Pulmonary artery endothelial cell (primary cell): Measurements from ENCODE around the gene NXNL2. TPM values are rescaled to one million over a fixed set of nuclear protein-coding genes. Genes with fewer than 3 reads are reported as not detected.

Experiments used
- DNase-seq: peaks from one replicate; pipeline ENCODE4 v3.0.0-alpha.2; 2011; ENCODE audit warnings: low read depth, low spot score
- total RNA-seq: library from RNA; depleted of rRNA; stranded (reverse); fragments of >200 nt; gene quantifications from 2 replicates; pipeline ENCODE4 v1.2.3, GENCODE V29; 2014

Gene NXNL2
- total RNA-seq, 1 donor from 2014 or later = not detected

DNA sequence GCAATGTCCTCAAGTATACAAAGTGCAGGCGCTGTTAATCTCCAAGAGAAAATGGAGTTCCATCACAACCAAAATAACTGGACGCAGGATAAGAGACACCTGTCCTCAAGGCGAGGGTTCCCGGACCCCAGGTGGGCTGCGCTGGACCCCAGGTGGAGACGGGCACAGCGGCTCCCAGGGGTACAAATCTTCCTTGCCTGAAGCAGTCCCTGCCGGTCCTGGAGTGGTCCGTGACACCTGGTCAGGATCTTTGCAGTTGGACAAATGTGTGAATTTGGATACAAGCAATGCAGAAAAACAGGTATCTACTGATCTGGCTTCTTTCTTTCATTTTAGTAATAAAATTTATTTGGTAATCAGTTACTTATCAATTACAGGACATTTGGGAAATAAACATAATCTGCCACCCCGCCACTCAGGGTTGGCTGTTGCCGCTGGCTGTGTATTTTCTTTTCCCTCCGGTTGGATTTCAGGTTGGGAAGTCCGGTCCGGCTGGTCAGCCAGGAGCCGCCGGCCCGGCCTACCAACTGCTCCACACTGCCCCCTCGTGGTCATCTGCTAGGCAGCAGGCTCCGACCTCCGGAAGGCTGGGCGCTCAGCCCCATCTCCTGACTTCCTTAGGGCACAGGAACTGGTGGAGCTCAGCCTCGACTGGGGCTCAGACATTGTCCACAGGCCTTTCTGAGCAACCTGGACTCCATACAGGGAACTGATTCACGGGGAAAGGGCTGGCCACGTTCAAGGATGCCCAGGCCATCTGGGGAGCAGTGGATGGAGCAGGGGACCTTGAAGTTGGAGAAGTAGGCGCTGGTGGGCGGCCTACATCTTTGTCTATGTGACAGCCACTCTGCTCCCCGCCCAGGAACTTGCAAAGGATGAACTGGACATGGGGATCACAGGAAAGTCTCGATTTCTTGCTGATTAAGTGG, 43.4 kb downstream of the NXNL2 start:
- no peak for DNase-seq

DNA sequence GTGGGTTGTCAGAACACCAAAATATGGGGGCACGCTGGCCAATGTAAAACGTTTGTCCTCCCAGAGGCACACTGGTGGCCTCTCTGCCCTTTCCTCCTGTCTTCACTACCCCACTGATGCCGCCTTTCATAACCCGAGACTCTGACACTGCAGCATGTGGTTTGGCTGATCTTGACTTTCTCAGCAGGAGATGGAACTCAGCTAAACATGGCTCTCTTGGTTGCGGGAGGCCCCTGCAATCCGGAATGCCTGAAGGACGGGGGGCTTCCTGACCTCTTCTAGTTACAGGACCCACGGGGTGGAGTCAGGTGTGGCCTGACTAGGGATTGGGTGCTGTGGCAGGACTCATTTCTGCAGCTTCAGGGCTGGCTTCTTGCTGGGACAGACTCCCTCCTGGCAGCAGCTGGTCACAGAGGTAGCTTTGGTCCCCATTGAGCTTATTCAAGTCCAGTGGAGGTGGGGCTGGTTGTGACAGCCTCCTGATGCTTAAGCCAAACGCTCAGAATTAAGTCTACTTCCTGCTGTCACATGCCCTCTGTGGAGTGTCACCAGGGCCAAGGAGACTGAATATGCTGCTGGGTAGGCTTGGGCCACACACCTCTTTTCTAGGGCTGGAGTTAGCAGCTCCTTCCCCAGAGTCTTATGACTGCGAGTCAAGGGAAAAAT, 44.2 kb downstream of the NXNL2 start:
- DNase-seq = no peak

DNA sequence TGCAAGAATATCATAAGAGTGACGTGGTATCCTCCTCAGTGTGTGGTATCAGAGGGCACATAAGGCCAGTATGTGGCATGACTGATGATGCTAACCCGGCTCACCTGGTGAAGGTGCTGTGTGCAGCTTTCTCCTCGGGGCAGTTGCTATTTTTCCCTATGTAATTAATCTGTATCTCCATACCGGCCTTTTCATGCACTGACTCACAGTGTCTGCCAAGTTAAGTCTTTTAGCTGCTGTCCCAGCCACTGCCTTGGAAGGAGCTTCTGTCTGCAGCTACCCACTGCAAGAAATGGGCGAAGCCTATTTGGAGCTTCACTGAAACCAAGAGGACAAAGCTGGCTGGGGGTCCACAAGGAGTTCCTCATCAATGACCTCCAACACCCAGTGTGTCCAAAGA, 46.0 kb downstream of the NXNL2 start:
- no peak for DNase-seq

DNA sequence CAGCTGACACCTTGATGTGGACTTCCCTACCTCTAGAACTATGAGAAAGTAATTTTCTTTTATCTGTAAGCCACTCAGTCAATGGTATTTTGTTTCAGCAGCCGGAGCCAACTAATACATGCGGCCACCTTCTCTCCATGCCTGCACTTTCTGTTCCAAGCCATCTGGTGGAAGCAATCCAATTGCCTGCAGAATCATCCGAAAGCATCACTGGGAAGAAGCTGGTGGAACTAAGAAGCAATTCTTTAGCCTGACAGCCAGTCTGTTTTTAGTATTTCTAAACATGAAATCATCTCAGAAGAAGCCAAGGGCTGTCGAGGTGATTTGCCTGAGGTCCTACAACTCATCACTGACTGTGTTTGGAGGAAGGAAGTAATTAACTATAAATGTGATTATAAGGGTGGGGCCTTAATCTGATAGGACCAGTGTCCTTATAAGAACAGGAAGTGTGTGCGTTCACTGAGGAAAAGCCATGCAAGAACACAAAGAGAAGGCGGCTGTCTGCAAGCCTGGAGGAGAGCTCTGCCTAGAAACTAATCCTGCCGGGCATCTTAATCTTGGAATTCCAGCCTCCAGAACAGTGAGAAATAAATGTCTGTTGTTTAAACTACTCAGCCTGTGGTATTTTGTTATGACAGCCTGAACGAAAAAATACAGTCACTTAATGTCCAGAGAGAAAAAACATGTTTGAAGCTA, 49.1 kb downstream of the NXNL2 start:
- DNase-seq = no peak

DNA sequence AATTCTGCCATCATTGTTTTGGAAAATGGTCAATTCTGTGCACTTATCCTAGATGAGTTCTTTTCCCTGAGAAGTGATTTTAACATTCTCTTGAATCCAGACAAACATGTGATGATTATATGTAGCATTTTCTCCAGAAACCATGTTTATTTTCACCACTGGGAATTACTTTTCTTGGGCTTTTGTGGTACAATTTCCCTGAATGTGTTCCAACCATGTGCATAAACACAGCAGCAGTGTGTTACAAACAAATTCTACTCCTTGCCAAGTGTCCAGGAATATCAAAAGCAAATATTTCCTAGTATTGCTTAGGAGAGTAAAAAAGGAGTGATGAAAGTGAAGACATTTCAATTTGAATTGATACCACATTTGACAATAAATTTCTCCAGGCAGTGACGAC, 50.4 kb downstream of the NXNL2 start:
- DNase-seq = no peak

DNA sequence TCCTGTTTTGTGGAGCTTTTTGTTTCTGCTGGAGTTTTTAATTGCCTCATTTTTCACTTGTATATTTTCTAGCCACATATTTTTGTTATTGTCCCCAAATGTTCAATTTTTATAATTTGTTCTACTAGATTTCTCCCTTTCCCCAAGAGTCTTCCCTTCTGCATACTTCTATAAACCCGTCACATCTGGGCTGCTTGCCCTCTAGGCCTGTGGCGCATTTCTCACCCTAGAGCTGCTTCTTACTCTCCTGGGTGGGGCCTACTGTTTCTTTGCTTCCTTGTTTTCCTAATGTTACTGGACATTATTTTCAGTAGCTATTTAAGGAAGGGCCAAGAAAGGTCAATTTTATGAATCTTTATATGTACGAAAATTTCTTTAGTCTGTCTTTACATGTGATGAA, 51.5 kb downstream of the NXNL2 start:
- no peak for DNase-seq

DNA sequence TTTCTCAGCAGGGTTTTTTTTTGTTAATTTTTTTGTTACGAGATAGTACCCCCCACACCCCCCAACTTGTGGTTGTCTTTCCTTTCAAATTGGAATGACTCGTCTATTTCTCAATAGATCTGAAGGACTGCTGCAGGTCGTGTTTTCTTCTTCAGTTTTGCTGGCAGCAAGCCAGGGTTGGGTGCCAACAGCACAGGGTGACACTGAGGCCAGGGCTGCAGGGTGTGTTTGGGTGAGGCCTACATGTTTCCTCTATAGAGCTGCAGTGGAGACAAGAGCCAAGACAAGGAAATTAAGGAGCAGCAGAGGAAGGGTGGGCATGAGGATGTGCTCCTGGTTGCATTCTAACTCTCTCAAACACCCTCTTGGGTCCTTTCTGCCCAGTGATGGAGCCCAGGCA, 52.2 kb downstream of the NXNL2 start:
- DNase-seq = no peak

DNA sequence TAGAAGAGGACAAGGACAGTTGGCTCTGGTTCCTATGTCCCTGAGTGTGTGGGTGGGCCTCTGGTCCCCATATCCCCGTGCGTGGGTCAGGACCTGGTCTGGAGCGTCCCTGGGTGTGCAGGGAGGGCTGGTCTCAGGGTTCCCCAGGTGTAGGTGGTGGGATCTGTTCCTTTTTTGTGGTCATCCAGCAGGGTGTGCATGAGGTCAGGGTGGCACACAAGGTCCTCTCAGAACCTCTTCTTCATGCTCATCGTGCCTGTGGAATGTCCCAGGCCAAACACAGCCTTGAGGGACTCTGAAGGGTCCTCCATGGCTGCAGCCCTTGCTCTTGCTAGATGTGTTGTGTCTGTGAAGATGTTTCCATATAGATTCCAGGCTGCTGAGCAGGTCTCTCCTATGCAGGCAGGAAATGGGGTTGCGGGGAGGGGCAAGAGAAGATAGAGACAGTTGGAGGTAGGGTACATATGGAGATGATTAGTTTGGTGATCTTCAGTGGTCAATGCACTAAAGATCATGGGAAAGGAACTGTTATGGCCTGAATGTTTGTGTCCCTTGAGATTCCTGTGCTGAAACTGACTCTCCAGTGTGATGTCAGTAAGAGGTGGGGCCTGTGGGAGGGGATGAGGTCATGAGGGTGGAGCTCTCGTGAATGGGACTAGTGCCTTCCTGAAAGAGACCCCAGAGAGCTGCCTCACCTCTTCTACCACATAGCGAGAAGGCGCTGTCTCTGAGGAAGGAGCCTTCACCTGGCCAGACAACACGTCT, 53.1 kb downstream of the NXNL2 start:
- no peak for DNase-seq

DNA sequence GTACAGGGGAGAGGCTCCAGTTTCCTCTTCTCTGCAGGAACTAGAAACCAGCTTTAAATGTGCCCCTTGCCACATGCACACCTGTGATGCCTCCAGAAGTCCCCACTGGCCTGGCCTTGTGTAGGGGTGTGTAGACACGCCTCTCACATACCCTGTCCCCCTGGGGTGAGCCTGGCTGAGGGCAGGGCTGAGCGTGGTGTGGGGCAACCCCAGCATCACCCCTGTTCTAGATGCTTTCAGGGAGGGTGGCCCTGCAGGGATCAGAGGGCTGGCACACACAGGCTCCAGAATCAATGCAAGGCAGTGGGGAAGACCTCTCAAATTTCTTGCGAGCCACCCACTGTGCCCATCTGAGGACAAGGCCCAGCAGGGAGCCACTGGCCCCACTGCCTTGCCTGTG, 54.7 kb downstream of the NXNL2 start:
- DNase-seq = no peak

DNA sequence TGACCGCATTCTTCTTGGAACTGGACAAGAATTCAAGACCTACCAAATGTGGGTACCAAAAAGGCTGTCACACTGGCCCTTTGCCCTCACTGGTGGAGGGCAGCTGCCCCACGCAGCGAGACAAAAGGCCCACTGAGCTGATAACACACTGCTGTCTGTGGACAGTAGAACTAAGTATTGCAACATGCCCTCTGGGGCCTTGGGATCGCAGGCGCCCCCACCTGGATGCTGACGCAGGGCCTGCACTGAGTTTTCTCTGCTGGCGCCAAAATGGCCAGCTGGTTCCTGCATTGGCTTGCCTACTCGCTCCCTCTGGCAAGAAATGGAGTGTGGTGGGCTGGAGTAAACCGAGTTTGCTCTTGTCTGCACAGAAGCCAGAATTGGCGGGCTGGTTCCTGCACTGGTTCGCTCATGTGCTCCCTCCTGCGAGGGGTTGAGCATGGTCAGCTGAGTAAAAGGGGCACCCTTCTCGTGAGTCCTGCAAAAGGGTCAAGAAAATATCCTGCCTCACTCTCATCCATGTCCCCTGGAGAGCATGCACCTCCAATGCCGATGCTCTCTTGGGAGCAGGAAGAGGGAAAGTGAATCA, 55.7 kb downstream of the NXNL2 start:
- no peak for DNase-seq

DNA sequence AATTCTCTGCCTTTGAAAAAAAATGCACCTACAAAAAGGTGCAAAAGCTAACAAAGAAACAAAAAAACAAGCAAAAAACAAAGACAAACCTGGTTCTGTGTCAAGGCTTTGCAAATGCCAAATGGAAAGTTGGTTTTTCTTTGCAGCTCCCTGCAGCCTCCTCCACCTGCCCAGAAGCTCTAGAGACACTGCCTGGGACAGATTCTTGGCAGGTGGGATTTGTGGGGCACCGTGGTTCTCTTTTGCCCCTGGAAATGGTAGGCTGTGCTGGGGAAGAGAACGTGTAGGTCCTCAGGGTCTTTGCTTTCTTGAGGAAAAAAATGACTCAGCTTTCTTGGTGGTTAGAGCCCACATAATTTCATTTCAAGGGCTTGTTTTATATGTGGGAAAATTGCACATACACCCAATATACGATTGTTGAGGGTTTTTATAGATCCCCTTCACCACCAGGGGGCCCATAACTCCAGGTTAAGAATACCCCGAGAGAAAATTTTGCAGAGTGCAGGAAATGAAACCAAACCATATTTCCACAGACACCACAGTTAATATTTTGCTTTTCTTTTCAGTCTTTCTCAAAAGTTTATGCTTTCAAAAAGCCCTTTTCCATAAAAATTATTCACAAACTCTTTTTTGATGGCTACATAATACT, 58.7 kb downstream of the NXNL2 start:
- DNase-seq = no peak

Other genes with a start within 250 kb of the NXNL2 start
- gene SPIN1, start 146.7 kb upstream of the NXNL2 start, total RNA-seq = 48.5 and 55.6 TPM in 2 replicates